Choroid plexus epithelial cell (primary cell): ENCODE data around the gene TREH.
"Not testable (repeated sequence)": the region's sequence is repeated elsewhere in the genome, so short reads cannot be mapped to it uniquely, and the experiment has no call there.

Experiments used
- DNase-seq: peaks from one replicate; pipeline ENCODE4 v3.0.0-alpha.2; 2010; ENCODE audit warnings: low read depth
- H3K4me3 ChIP-seq: 2 replicates; pipeline ENCODE4 v1.5.1; 2011; ENCODE audit warnings: low read depth, mild to moderate bottlenecking, control low read depth, low read length, moderate library complexity
- CTCF ChIP-seq: conservative IDR thresholded peaks from 2 replicates; pipeline ENCODE4 v1.5.1; 2011; ENCODE audit warnings: low read depth, mild to moderate bottlenecking, control low read depth, inconsistent platforms, low read length, moderate library complexity

The TREH gene

GRCh38 chr11:118682372-118682771 lies 2.9 kb upstream of the TREH start:
- no peak for TF ChIP-seq CTCF
- DNase-seq, result no peak
- H3K4me3 ChIP-seq, result no peak overlapping the region

DNA sequence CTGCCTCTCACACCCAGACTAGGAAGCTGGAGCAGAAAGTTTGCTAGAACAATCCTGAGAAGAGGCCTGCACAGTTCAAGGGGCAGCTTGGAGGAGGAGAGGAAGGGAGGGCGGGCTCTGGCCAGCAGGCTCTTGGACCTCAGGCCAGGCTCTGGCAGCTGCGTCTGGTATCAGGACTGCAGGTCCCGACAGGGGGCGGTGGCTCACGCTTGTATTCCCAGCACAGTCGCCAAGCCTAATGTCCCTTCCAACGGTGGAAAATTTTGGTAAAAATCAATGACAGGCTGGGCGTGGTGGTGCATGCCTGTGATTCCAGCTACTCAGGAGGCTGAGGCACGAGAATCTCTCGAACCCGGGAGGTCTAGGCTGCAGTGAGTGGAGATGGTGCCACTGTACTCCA lies 542 bp downstream of the TREH start:
- TF ChIP-seq CTCF, result peak; percentile 36
- peak; percentile 29 for DNase-seq
- H3K4me3 ChIP-seq, result not testable (repeated sequence)

- no peak for TF ChIP-seq CTCF
- DNase-seq, result no peak
- H3K4me3 ChIP-seq, result no peak overlapping the region
Measured at GRCh38 chr11:118677977-118678376, 1.5 kb downstream of the TREH start.

GRCh38 chr11:118674082-118674435 lies 5.4 kb downstream of the TREH start:
- no peak overlapping the region for H3K4me3 ChIP-seq
- no peak for DNase-seq
- no peak for TF ChIP-seq CTCF

DNA sequence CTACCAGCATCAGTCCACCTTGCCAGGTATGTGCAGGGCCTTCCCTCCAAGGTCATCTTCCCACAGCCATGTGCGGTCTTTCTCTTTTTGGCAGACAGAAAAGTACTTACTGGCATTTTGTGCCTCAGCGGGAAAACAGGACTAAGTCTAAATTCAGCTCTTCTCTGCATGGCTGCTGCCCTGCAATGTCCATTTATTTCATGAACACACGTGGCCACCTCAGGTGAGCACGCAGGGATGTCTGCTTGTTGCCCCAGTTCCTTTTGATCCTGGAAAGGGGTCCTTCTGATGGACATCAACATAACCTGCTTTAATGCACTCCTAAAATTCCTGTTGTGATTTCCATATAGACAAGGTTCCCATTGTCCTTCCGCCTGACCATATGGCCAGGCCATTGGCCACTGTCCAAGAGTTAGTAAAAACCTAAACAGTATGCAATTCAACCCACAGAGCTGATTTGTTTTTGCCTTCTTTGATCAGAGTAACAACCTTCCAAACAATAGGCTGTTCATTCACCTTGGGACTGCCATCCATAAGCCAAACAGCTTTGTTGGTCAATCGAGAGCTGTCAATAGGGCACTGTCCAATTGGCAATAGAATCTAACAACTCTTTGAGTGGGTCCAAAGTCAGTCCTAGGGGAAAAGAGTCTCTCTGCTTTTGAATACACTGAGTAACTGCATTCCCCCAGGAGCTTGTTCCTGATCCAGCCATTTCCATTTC lies 5.9 kb downstream of the TREH start:
- no peak for DNase-seq
- no peak for TF ChIP-seq CTCF
- H3K4me3 ChIP-seq, result no peak overlapping the region

DNA sequence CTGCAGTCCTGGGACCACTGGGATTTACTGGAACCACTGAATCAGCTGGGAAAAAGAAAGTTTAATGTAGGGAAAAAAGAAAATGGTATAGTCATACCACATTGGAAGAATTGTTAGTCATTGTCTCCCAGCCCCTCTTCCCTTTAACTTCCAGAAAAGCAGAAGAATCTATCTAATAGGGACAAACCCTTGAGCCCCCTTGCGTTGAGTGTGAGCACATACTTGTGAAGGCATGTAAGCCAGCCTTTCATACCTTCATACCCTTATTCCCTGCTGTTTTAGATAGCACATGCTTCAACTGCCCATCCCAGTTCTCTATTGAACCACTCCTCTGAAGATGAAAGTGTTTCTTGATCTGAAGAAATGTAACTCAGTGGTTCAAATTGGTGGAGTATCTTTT lies 6.6 kb downstream of the TREH start:
- TF ChIP-seq CTCF, result peak; percentile 24
- DNase-seq, result peak; percentile 28
- no peak overlapping the region for H3K4me3 ChIP-seq

DNA sequence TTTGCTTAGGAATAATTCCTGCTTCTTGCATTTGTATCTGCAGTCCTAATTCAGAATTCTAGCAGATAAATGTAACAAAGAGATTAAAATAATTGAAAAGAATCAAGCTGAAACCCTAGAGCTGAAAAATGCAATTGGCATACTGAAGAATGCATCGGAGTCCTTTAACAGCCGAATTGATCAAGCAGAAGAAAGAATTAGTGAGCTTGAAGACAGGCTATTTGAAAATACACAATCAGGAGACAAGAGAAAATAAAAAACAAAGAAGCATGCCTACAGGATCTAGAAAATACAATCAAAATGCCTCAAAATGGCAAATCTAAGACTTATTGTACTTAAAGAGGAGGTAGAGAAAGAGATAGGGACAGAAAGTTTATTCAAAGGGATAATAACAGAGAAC lies 8.2 kb downstream of the TREH start:
- no peak overlapping the region for H3K4me3 ChIP-seq
- no peak for DNase-seq
- TF ChIP-seq CTCF, result no peak
